ENCODE measurements around the gene FLNB.

GRCh38 chr3:58200846-58201355, 192.7 kb downstream of the FLNB start:
- TF ChIP-seq CTCF (conservative IDR thresholded peaks at IDR 0.05; ENCODE audit: low read length) (no peak), EZH2phosphoT487 (IDR thresholded peaks at IDR 0.05; ENCODE audit: borderline replicate concordance) (no peak)

Measured in Loucy (cell line).